Stimulated activated naive CD8-positive, alpha-beta T cell treated with anti-CD3 and anti-CD28 coated beads, Interleukin-15, amount 100 ng/mL, for 72 hours (primary cell): ENCODE data around the gene ARSG.
"Not testable (repeated sequence)": the region's sequence is repeated elsewhere in the genome, so short reads cannot be mapped to it uniquely, and the experiment has no call there.

Source experiments
- ATAC-seq: fragments of 150-1000 bp; cut with Tn5 transposase; 2 replicates; pipeline ENCODE4 v1.10.0; 2021; ENCODE audit warnings: mild to moderate bottlenecking, moderate library complexity
- DNase-seq, 2 donors: peaks; one replicate each; pipeline ENCODE4 v3.0.0; 2021 to 2022
- H3K27ac Mint-ChIP-seq, 2 donors: one replicate each; pipeline ENCODE4 v1.8.0; 2022; ENCODE audit warnings: mild to moderate bottlenecking in 2 of 2, mixed read lengths in 2 of 2, moderate library complexity in 2 of 2
- H3K27me3 Mint-ChIP-seq: one replicate; pipeline ENCODE4 v1.8.0; 2022; ENCODE audit warnings: mixed read lengths
- H3K4me1 Mint-ChIP-seq: one replicate; pipeline ENCODE4 v1.8.0; 2022; ENCODE audit warnings: mild to moderate bottlenecking, mixed read lengths
- H3K4me3 Mint-ChIP-seq, 2 donors: one replicate each; pipeline ENCODE4 v1.8.0; 2022; ENCODE audit warnings: mild to moderate bottlenecking in 2 of 2, mixed read lengths in 2 of 2, moderate library complexity in 1 of 2
- H3K9me3 Mint-ChIP-seq, 2 donors: one replicate each; pipeline ENCODE4 v1.8.0; 2022; ENCODE audit warnings: mixed read lengths in 2 of 2

ARSG gene

GRCh38 chr17:68309066-68309670, 17.9 kb downstream of the ARSG start:
- H3K27ac Mint-ChIP-seq, DNase-seq, H3K27me3 Mint-ChIP-seq, ATAC-seq, H3K9me3 Mint-ChIP-seq, H3K4me3 Mint-ChIP-seq: not testable (repeated sequence)
- H3K4me1 Mint-ChIP-seq = peaks cover 50% of the 10 kb centered on the region

DNA sequence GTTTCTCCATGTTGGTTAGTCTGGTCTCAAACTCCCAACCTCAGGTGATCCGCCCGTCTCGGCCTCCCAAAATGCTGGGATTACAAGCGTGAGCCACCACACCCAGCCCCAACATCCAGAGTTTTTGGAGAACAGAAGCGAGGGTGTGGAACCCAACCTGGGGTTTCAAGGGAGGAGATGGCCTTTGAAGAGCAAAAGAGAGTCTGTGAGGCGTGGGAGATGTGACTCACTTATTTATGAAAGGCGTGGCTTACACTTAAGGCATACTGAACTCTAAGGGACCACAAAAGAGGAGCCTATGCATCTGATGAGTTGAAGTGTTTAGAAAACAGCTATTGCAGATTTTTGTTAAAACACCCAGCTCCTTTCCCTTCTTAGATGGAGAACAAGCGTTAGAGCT, 18.9 kb downstream of the ARSG start:
- DNase-seq = peak; percentile 30 to 39
- ATAC-seq = peak; percentile 90
- Mint-ChIP-seq H3K27me3 (no peaks in the 10 kb centered on the region), H3K9me3 (no peaks in the 10 kb centered on the region), H3K27ac (peak overlapping the region in 1 of 2 donors; percentile 55), H3K4me3 (peak overlapping the region in 1 of 2 donors; percentile 44), H3K4me1 (peaks cover 55% of the 10 kb centered on the region)

GRCh38 chr17:68314916-68315535, 23.7 kb downstream of the ARSG start:
- ATAC-seq = peak; percentile 45
- H3K4me3 Mint-ChIP-seq = no peak overlapping the region
- H3K27me3 Mint-ChIP-seq = no peaks in the 10 kb centered on the region
- no peak for DNase-seq
- H3K27ac Mint-ChIP-seq = no peak overlapping the region
- peaks cover 0 to 7% of the 10 kb centered on the region in 2 donors for H3K9me3 Mint-ChIP-seq
- H3K4me1 Mint-ChIP-seq = peaks cover 52% of the 10 kb centered on the region

DNA sequence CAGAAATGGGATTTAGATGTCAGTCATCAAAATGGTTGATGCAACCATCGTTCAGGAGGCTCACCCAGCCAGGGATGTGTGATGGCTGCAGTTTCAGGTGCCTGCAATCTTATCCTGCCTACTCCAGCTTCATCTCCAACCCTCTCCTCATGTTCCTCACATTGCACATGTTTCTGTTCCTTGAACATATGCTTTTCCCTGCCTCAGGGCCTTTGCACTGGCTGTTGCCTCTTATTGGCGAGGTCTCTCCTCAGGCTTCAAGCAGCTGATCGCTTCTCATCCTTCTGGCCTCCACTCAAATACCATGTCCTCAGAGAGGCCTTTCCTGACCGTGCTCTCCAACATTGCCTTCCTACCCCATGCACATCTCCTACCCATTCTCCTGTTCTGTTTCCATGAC, 24.6 kb downstream of the ARSG start:
- peaks cover 43% of the 10 kb centered on the region for H3K4me1 Mint-ChIP-seq
- no peak overlapping the region for H3K27ac Mint-ChIP-seq
- H3K4me3 Mint-ChIP-seq = no peak overlapping the region

DNA sequence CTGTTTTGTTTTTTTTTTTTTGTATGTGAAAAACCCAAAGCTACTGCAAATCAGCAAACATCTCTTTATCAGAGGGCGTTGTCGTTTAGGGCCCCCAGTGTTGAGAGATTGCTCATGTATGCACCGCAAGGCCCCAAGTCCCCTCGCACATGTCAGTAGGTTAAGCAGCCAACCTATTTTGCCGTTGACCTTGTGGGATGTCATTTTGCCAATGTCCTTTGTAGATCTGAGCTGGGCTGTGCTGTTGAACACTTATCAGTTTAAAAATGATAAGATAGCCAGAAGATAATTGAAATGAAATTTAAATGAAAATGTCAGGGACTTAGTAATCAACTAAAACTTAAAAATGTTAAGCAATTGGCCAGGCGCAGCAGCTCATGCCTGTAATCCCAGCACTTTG, 26.2 kb downstream of the ARSG start:
- DNase-seq = no peak
- Mint-ChIP-seq H3K9me3 (peaks cover 0 to 7% of the 10 kb centered on the region in 2 donors), H3K27me3 (no peaks in the 10 kb centered on the region), H3K4me1 (peaks cover 32% of the 10 kb centered on the region), H3K27ac (no peak overlapping the region), H3K4me3 (no peak overlapping the region)
- no peak for ATAC-seq

More for the DNA sequence above, 24.6 kb downstream of the ARSG start:
- DNase-seq (no peak), ATAC-seq (no peak)
- H3K27me3 Mint-ChIP-seq = no peaks in the 10 kb centered on the region
- H3K9me3 Mint-ChIP-seq = peaks cover 0 to 7% of the 10 kb centered on the region in 2 donors

GRCh38 chr17:68318103-68318991, 27.1 kb downstream of the ARSG start:
- peaks cover 24% of the 10 kb centered on the region for H3K4me1 Mint-ChIP-seq
- ATAC-seq (no peak), DNase-seq (no peak)
- no peak overlapping the region for H3K4me3 Mint-ChIP-seq
- no peak overlapping the region for H3K27ac Mint-ChIP-seq
- H3K27me3 Mint-ChIP-seq = no peaks in the 10 kb centered on the region
- H3K9me3 Mint-ChIP-seq = peaks cover 0 to 7% of the 10 kb centered on the region in 2 donors

- DNase-seq (no peak), ATAC-seq (no peak)
- H3K27me3 Mint-ChIP-seq = no peaks in the 10 kb centered on the region
- H3K9me3 Mint-ChIP-seq = peaks cover 0 to 7% of the 10 kb centered on the region in 2 donors
- H3K4me3 Mint-ChIP-seq = no peak overlapping the region
- no peak overlapping the region for H3K27ac Mint-ChIP-seq
- H3K4me1 Mint-ChIP-seq = peaks cover 22% of the 10 kb centered on the region
These were observed 28.3 kb downstream of the ARSG start for GRCh38 chr17:68319410-68320162.

DNA sequence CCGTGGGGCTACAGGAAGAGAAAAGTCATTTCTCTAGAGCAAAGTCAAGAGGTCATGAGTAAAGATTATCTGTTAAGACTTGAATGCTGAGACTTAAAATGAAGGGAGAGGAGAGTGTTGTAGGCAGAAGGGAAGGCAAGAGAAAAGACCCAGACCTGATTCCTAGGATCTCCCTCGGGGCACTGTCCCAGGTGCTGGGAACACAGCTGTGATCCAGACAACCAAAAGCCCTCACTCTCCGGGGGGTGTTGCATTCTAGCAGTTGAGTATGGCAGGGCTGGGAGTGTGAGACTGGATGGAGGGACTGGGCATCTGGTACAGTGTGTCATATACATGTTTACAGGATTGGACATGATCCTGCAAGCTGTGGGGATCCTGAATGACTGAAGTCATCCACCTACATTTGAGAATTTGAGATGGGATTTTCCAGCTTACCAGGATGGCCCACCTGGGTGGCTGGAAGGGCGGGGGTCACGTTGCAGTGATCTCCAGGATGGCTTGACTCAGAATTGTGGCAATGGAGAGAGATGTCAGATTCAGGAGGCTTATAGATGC, 29.1 kb downstream of the ARSG start:
- no peaks in the 10 kb centered on the region for H3K27me3 Mint-ChIP-seq
- peaks cover 0 to 7% of the 10 kb centered on the region in 2 donors for H3K9me3 Mint-ChIP-seq
- ATAC-seq (no peak), DNase-seq (no peak)
- peaks cover 15% of the 10 kb centered on the region for H3K4me1 Mint-ChIP-seq
- no peak overlapping the region for H3K4me3 Mint-ChIP-seq
- no peak overlapping the region for H3K27ac Mint-ChIP-seq

GRCh38 chr17:68320943-68321555, 29.8 kb downstream of the ARSG start:
- ATAC-seq (no peak), DNase-seq (no peak)
- H3K9me3 Mint-ChIP-seq = peaks cover 0 to 5% of the 10 kb centered on the region in 2 donors
- H3K4me1 Mint-ChIP-seq = peaks cover 15% of the 10 kb centered on the region
- H3K27me3 Mint-ChIP-seq = no peaks in the 10 kb centered on the region
- H3K27ac Mint-ChIP-seq = no peak overlapping the region
- H3K4me3 Mint-ChIP-seq = no peak overlapping the region

- DNase-seq = no peak
- H3K27me3 Mint-ChIP-seq = no peaks in the 10 kb centered on the region
- H3K4me3 Mint-ChIP-seq = no peak overlapping the region
- H3K27ac Mint-ChIP-seq = no peak overlapping the region
- no peak for ATAC-seq
- H3K4me1 Mint-ChIP-seq = peaks cover 16% of the 10 kb centered on the region
- no peaks in the 10 kb centered on the region for H3K9me3 Mint-ChIP-seq
These were observed 30.3 kb downstream of the ARSG start for GRCh38 chr17:68321556-68321954.

- ATAC-seq (no peak), DNase-seq (no peak)
- peaks cover 18% of the 10 kb centered on the region for H3K4me1 Mint-ChIP-seq
- no peaks in the 10 kb centered on the region for H3K9me3 Mint-ChIP-seq
- no peak overlapping the region for H3K4me3 Mint-ChIP-seq
- H3K27ac Mint-ChIP-seq = no peak overlapping the region
- no peaks in the 10 kb centered on the region for H3K27me3 Mint-ChIP-seq
These were observed 31.3 kb downstream of the ARSG start for GRCh38 chr17:68322630-68323029.

DNA sequence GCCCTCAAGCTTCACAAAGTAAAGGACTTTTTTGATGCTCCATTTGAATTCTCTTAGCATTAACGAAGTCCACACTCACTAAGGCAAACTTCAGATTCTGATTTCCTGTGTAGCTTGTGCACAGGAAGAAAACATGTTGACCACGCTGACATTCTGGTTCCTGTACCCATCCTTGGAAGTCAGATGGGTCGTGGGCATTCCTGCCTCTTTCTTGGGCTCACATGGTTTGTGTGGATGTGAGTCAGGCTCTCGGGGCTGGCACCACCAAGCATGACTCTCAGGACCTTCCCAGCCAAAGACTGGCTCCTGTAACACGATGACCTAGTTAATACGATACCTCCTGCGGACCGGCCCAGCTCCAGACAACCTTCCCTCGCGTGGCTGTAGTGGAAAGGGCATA, 32.8 kb downstream of the ARSG start:
- Mint-ChIP-seq H3K27ac (no peak overlapping the region), H3K4me3 (no peak overlapping the region), H3K4me1 (peaks cover 18% of the 10 kb centered on the region), H3K9me3 (no peaks in the 10 kb centered on the region), H3K27me3 (no peaks in the 10 kb centered on the region)
- no peak for DNase-seq
- ATAC-seq = no peak

GRCh38 chr17:68324654-68325336, 33.5 kb downstream of the ARSG start:
- H3K27ac Mint-ChIP-seq = no peak overlapping the region
- no peak overlapping the region for H3K4me3 Mint-ChIP-seq
- DNase-seq (no peak), ATAC-seq (no peak)
- H3K9me3 Mint-ChIP-seq = peaks cover 0 to under 1% of the 10 kb centered on the region in 2 donors
- H3K27me3 Mint-ChIP-seq = no peaks in the 10 kb centered on the region
- H3K4me1 Mint-ChIP-seq = peaks cover 18% of the 10 kb centered on the region

DNA sequence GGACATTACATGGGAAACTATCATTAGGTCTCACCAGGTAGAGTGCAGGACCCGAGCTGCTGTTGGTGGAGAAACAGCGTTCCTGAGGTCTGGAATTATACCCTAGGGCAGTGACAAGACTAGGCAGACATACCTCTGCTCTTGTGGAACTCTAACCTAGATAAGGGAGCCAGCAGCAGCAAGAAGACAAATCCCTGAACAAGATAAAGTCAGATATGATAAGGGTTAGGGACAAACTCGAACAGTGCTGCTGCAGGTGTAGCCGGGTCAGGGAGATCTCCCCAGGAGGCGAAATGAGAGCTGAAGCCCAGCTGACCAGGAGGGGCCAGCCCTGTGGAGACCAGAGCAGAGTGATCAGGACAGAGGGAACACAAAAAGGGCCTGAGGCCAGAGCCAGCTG, 34.7 kb downstream of the ARSG start:
- no peak overlapping the region for H3K27ac Mint-ChIP-seq
- DNase-seq (no peak), ATAC-seq (no peak)
- H3K27me3 Mint-ChIP-seq = no peaks in the 10 kb centered on the region
- no peak overlapping the region for H3K4me3 Mint-ChIP-seq
- peaks cover 5 to 10% of the 10 kb centered on the region in 2 donors for H3K9me3 Mint-ChIP-seq
- H3K4me1 Mint-ChIP-seq = peaks cover 18% of the 10 kb centered on the region
